Melanocyte of skin (primary cell): ENCODE results near the gene PCDHA8. TPM values are rescaled to one million over a fixed set of nuclear protein-coding genes. Genes with fewer than 3 reads are reported as not detected.

Experiments used
- total RNA-seq, 2 donors: library from RNA; depleted of rRNA; stranded (reverse); fragments of >200 nt; gene quantifications; 2 replicates each; pipeline ENCODE4 v1.2.3, GENCODE V29; 2012

The PCDHA8 gene, protein sequence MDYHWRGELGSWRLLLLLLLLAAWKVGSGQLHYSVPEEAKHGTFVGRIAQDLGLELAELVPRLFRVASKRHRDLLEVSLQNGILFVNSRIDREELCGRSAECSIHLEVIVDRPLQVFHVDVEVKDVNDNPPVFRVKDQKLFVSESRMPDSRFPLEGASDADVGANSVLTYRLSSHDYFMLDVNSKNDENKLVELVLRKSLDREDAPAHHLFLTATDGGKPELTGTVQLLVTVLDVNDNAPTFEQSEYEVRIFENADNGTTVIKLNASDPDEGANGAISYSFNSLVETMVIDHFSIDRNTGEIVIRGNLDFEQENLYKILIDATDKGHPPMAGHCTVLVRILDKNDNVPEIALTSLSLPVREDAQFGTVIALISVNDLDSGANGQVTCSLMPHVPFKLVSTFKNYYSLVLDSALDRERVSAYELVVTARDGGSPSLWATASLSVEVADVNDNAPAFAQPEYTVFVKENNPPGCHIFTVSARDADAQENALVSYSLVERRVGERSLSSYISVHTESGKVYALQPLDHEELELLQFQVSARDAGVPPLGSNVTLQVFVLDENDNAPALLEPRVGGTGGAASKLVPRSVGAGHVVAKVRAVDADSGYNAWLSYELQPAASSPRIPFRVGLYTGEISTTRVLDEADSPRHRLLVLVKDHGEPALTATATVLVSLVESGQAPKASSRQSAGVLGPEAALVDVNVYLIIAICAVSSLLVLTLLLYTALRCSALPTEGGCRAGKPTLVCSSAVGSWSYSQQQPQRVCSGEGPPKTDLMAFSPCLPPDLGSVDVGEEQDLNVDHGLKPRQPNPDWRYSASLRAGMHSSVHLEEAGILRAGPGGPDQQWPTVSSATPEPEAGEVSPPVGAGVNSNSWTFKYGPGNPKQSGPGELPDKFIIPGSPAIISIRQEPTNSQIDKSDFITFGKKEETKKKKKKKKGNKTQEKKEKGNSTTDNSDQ
- not detected for total RNA-seq

DNA sequence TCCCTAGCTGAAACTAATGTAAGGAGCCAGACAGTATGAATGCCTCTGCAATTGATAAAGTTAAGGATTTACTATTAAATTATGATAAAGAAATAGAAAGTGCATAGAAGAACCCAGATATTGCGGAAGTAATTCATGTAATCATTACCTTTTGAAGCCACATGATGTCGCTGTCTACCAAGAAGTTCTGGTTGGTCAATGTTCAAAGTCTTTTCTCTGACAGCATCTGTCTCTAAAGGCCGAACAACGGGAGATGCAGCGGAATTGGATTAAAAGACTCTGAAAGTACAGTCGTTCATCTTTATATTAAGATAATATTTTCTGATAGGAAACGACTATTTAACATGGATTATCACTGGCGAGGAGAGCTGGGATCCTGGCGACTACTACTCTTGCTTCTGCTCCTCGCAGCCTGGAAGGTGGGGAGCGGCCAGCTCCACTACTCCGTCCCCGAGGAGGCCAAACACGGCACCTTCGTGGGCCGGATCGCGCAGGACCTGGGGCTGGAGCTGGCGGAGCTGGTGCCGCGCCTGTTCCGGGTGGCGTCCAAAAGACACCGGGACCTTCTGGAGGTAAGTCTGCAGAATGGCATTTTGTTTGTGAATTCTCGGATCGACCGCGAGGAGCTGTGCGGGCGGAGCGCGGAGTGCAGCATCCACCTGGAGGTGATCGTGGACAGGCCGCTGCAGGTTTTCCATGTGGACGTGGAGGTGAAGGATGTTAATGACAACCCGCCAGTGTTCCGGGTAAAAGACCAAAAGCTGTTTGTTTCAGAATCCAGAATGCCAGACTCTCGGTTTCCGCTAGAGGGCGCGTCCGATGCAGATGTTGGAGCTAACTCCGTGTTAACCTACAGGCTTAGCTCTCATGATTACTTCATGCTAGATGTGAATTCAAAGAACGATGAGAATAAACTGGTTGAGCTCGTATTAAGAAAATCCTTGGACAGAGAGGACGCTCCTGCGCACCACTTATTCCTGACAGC is at the start of gene PCDHA8:
PCDHA8 (plus strand) TSS at position 210 of the 985 bp plus-strand sequence; CDS start at position 345, 135 bp downstream.

DNA sequence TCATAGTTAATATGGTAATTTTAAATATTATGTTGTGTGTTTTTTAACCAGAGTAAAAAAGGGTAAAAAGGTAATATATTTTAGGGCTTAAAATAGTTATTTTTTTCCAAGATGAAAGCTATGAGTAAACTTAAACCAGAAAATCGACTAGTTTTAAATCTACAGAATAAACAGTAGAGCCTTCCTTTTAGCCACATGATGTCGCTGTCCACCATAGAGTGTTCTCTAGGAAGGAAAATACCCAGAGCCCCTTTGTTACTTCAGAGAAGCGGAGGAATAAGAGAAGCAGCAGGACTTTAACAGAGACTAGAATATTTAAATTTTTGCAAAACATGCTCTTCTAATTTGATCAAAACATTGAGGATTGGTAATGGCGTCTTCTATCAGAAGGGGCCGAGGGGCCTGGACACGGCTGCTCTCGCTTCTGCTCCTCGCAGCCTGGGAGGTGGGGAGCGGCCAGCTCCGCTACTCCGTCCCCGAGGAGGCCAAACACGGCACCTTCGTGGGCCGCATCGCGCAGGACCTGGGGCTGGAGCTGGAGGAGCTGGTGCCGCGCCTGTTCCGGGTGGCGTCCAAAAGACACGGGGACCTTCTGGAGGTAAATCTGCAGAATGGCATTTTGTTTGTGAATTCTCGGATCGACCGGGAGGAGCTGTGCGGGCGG is 46.3 kb upstream of the PCDHA8 start, which contains the start of gene PCDHA2:
PCDHA2 (plus strand) TSS at position 258 of the 664 bp plus-strand sequence.

DNA sequence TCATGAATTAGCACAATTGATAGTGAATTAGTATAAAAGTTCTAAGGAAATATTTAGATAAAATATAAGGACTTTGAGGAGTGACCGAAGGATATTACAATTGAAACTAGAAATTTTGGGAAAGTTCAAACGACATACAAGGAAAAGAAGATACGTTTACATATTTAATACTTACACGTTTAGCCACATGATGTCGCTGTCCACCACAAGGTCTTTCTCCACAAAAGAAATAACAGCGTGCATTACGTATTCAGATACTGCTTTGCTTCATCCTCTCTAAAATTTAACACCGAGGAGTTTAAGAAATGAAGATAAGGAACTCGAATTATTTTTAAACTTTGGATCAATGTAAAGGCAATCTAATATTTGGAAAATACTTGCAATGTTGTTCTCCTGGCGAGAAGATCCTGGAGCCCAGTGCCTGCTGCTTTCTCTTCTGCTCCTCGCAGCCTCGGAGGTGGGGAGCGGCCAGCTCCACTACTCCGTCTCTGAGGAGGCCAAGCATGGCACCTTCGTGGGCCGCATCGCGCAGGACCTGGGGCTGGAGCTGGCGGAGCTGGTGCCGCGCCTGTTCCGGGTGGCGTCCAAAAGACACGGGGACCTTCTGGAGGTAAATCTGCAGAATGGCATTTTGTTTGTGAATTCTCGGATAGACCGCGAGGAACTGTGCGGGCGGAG is 40.0 kb upstream of the PCDHA8 start, which contains the start of gene PCDHA3:
PCDHA3 (plus strand) TSS at position 242 of the 678 bp plus-strand sequence.

DNA sequence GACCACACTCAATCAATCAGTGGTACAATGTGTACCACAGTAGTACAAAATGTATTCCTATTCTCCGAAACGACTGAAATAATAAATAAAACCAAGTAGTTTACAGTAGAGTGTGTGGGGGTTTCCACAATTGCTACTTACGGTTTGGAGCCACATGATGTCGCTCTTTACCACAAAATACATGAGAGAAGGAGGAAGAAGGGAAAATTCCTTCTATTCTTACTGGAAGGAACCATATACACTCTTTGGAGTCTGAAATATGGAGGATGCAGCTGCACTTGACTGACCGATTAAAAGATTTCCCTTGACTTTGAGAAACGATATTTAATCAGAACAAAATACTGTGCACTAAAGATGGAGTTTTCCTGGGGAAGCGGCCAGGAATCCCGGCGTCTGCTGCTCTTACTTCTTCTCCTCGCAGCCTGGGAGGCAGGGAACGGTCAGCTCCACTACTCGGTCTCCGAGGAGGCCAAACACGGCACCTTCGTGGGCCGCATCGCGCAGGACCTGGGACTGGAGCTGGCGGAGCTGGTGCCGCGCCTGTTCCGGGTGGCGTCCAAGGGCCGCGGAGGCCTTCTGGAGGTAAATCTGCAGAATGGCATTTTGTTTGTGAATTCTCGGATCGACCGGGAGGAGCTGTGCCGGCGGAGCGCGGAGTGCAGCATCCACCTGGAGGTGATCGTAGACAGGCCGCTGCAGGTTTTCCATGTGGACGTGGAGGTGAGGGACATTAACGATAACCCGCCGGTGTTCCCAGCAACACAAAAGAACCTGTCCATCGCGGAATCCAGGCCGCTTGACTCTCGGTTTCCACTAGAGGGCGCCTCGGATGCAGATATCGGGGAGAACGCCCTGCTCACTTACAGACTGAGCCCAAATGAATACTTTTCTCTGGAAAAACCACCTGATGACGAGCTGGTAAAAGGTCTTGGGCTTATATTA is 33.9 kb upstream of the PCDHA8 start, which contains the start of gene PCDHA4:
PCDHA4 (plus strand) TSS at position 235 of the 942 bp plus-strand sequence.

DNA sequence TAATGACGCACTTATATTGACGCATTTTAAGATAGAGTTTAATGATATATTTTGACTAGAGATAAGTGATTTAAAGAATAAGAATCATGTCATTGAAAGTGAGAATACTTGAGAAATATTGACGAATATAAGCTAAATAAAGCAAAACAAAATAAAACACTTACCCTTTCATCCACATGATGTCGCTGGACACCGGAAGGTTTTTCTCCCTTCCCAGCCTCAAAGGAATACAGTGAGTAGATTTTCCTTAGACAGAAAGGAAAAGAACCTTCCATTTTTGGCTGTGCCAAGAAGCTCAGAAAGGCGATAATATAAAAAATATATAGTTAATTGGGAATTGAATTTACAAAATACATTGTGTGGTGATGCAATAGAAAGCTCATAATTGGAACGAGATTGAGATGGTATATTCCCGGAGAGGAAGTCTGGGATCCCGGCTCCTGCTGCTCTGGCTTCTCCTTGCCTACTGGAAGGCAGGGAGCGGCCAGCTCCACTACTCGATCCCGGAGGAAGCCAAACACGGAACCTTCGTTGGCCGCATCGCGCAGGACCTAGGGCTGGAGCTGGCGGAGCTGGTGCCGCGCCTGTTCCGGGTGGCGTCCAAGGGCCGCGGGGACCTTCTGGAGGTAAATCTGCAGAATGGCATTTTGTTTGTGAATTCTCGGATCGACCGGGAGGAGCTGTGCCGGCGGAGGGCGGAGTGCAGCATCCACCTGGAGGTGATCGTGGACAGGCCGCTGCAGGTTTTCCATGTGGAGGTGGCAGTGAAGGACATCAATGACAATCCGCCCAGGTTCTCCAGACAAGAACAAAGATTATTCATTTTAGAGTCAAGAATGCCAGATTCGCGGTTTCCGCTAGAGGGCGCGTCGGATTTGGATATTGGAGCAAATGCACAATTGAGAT is 19.4 kb upstream of the PCDHA8 start, which contains the start of gene PCDHA5:
PCDHA5 (plus strand) TSS at position 239 of the 906 bp plus-strand sequence.

DNA sequence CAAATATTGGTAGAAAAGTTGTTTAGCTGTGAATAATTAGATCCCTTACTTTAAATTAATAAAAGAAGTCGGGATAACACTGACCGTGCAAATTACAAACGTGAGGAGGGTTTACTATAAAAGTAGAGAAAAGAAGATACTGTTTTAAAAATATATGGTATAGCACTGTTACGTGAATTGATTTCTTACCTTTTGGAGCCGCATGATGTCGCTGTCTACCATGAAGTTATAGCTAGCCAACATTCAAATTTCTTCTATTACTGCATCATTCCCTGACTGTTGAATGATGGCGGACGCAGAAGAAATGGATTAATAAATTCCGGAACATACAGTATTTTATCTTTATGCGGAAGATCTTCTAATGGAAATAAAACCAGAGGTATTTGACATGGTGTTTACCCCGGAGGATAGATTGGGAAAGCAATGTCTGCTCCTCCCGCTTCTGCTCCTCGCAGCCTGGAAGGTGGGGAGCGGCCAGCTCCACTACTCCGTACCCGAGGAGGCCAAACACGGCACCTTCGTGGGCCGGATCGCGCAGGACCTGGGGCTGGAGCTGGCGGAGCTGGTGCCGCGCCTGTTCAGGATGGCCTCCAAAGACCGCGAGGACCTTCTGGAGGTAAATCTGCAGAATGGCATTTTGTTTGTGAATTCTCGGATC is 13.2 kb upstream of the PCDHA8 start, which contains the start of gene PCDHA6:
PCDHA6 (plus strand) TSS at position 257 of the 658 bp plus-strand sequence; CDS start at position 389, 132 bp downstream.

DNA sequence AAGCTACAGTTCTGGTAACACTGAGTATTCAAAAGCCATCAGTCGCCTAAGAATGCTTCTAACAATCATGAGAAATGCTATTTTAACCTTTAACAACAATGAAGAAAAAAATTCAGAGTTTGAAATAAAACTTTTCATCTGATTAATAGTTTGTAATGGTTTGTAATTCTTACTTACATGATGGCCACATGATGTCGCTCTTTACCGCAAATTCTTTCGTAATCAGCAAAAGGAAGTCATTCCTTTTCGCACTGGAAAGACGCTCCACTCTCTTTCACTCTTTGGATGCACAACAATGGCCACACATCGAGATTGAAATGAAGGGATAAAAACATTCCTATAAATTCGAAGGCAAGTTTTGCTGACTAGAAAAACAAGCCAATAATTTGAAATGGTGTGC is 7.0 kb upstream of the PCDHA8 start, which contains the start of gene PCDHA7:
PCDHA7 (plus strand) TSS at position 277 of the 400 bp plus-strand sequence; CDS start at position 392, 115 bp downstream.

DNA sequence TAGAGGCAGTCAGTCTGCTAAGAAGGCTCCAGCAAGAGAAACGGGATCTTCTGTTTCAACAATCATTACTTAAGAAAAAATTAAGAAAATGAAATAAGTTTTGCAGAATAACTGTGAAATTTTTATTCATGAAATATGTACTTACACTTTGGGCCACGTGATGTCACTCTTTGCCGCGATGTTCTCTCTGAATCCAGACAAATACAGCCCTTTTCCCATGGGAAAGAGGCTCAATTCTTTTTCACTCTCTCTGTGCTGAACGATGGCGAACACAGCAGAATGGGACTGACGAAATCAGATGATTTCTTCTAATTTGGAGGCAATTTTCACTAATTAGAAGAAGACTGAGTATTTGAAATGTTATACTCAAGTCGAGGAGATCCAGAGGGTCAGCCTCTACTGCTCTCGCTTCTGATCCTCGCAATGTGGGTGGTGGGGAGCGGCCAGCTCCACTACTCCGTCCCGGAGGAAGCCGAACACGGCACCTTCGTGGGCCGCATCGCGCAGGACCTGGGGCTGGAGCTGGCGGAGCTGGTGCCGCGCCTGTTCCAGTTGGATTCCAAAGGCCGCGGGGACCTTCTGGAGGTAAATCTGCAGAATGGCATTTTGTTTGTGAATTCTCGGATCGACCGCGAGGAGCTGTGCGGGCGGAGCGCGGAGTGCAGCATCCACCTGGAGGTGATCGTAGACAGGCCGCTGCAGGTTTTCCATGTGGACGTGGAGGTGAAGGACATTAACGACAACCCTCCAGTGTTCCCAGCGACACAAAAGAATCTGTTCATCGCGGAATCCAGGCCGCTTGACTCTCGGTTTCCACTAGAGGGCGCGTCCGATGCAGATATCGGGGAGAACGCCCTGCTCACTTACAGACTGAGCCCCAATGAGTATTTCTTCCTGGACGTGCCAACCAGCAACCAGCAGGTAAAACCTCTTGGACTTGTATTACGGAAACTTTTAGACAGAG is 7.4 kb downstream of the PCDHA8 start, which contains the start of gene PCDHA9:
PCDHA9 (plus strand) TSS at position 244 of the 964 bp plus-strand sequence; CDS start at position 358, 114 bp downstream.

DNA sequence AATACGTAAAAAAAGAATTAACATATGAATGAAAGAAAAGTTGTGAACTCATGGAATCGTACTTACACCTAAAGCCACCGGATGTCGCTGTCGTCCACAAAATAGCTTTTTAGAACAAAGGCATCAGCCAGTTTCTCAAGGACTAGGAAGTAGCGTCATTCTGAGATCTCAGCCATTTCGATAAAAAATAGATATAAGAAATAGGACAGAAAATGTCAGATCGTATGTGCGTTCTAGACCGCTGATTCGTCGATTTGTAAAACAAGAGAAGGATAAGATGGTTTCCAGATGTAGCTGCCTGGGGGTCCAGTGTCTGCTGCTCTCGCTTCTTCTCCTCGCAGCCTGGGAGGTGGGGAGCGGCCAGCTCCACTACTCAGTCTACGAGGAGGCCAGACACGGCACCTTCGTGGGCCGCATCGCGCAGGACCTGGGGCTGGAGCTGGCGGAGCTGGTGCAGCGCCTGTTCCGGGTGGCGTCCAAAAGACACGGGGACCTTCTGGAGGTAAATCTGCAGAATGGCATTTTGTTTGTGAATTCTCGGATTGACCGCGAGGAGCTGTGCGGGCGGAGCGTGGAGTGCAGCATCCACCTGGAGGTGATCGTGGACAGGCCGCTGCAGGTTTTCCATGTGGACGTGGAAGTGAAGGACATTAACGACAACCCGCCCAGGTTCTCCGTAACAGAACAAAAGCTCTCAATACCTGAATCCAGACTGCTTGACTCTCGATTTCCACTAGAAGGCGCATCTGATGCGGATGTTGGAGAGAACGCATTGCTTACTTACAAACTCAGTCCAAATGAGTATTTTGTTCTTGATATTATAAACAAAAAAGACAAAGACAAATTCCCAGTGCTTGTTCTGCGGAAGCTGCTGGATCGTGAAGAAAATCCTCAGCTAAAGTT is 15.0 kb downstream of the PCDHA8 start, which contains the start of gene PCDHA10:
PCDHA10 (plus strand) TSS at position 126 of the 903 bp plus-strand sequence; CDS start at position 278, 152 bp downstream.

DNA sequence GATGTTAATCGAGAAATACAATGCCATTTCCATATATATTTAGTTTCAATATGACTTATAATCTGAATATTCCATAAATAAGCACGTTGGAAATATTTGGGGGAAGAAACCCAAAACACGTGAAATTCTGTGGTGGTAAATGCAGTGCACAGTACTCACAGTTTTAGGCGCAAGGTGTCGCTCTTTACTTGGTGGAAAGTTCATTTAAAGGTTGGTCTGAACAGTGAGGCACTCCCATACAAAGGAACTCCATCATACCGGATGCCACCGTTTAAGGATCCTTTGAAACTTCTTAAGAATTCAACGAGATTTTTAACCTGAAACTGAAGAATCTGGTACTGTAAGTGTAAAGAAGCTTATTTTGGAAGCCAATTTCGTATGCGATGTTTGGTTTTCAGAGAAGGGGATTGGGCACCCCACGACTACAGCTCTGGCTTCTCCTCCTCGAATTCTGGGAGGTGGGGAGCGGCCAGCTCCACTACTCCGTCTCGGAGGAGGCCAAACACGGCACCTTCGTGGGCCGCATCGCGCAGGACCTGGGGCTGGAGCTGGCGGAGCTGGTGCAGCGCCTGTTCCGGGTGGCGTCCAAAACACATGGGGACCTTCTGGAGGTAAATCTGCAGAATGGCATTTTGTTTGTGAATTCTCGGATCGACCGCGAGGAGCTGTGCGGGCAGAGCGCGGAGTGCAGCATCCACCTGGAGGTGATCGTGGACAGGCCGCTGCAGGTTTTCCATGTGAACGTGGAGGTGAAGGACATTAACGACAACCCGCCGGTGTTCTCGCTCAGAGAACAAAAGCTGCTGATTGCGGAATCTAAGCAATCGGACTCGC is 28.0 kb downstream of the PCDHA8 start, which contains the start of gene PCDHA11:
PCDHA11 (plus strand) TSS at position 237 of the 834 bp plus-strand sequence; CDS start at position 384, 147 bp downstream.

DNA sequence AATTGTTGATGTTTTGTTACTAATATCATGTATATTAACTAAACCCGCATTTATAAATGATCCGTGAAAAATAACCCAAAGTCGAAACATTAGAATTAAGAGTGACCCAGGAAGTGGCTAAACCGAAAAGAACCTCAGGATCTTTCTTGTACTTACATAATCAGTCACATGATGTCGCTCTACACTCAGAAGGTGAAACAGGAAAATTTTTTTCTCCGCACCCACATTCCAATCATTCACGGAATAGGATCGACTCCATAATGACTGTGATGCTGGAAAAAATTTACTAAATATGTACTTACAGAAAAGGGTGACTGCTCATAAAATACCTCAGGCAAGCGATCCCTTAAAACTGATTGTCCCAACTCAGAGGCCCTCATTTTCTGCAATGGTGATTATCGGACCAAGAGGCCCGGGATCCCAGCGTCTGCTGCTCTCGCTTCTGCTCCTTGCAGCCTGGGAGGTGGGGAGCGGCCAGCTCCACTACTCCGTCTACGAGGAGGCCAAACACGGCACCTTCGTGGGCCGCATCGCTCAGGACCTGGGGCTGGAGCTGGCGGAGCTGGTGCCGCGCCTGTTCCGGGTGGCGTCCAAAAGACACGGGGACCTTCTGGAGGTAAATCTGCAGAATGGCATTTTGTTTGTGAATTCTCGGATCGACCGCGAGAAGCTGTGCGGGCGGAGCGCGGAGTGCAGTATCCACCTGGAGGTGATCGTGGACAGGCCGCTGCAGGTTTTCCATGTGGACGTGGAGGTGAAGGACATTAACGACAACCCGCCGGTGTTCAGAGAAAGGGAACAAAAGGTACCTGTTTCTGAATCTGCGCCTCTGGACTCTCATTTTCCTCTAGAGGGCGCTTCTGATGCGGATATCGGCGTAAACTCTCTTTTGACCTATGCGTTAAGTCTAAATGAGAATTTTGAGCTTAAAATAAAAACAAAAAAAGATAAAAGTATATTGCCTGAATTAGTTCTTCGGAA is 34.4 kb downstream of the PCDHA8 start, which contains the start of gene PCDHA12:
PCDHA12 (plus strand) TSS at position 224 of the 981 bp plus-strand sequence; CDS start at position 389, 165 bp downstream.

